Fibroblast of lung (primary cell): ENCODE results near the gene TACC2. TPM values are rescaled to one million over a fixed set of nuclear protein-coding genes. Genes with fewer than 3 reads are reported as not detected.

Source experiments
- DNase-seq, 2 donors: peaks; one replicate each; pipeline versions ENCODE4 v3.0.0 to v3.0.0-alpha.2; 2010; ENCODE audit warnings: low read depth in 2 of 2
- H2AFZ ChIP-seq: 2 replicates; pipeline ENCODE4 v1.5.1; 2012; ENCODE audit warnings: low read length, control low read depth, inconsistent platforms
- H3K27ac ChIP-seq: 2 replicates; pipeline ENCODE4 v1.5.1; 2011; ENCODE audit warnings: low read length, control low read depth; ENCODE audit not compliant: insufficient read depth
- H3K27me3 ChIP-seq: 2 replicates; pipeline ENCODE4 v1.5.1; 2011; ENCODE audit warnings: mild to moderate bottlenecking, low read length; ENCODE audit not compliant: control insufficient read depth, insufficient read depth
- H3K36me3 ChIP-seq: 2 replicates; pipeline ENCODE4 v1.5.1; 2011; ENCODE audit warnings: low read length; ENCODE audit not compliant: control insufficient read depth, insufficient read depth
- H3K4me1 ChIP-seq: 2 replicates; pipeline ENCODE4 v1.5.1; 2011; ENCODE audit warnings: low read length; ENCODE audit not compliant: control insufficient read depth, insufficient read depth; ENCODE audit errors: extremely low read depth
- H3K4me2 ChIP-seq: 2 replicates; pipeline ENCODE4 v1.5.1; 2011; ENCODE audit warnings: low read length, control low read depth; ENCODE audit not compliant: insufficient read depth; ENCODE audit errors: extremely low read depth
- H3K4me3 ChIP-seq, 4 experiments: fragments of 200-600 bp in 1 of 4; sonication (generic) in 1 of 4; replicated peaks in 1 of 4; 2 replicates each; pipeline ENCODE4 v1.5.1; 2011 to 2016; ENCODE audit warnings: low read length in 4 of 4, low read depth in 3 of 4, mild to moderate bottlenecking in 3 of 4, control low read depth in 2 of 4, inconsistent platforms in 1 of 4, mixed read lengths in 1 of 4; ENCODE audit not compliant: insufficient read depth in 1 of 4; ENCODE audit errors: control extremely low read depth in 1 of 4
- H3K79me2 ChIP-seq: 2 replicates; pipeline ENCODE4 v1.5.1; 2012; ENCODE audit warnings: mild to moderate bottlenecking, low read length, inconsistent platforms; ENCODE audit not compliant: control insufficient read depth, insufficient read depth
- H3K9ac ChIP-seq: 2 replicates; pipeline ENCODE4 v1.5.1; 2011; ENCODE audit warnings: mild to moderate bottlenecking, low read length, control low read depth; ENCODE audit not compliant: insufficient read depth
- H3K9me3 ChIP-seq: 2 replicates; pipeline ENCODE4 v1.5.1; 2012; ENCODE audit warnings: low read depth, low read length; ENCODE audit not compliant: control insufficient read depth, insufficient read depth
- H4K20me1 ChIP-seq: 2 replicates; pipeline ENCODE4 v1.5.1; 2011; ENCODE audit warnings: low read length; ENCODE audit not compliant: control insufficient read depth, insufficient read depth; ENCODE audit errors: extremely low read depth
- EZH2 ChIP-seq: IDR thresholded peaks from 2 replicates; pipeline ENCODE4 v1.5.1; 2012; ENCODE audit warnings: low read length, control low read depth, mild to moderate bottlenecking; ENCODE audit errors: missing control alignments
- polyA plus RNA-seq, 2 donors: library from polyadenylated mRNA; depleted of rRNA in 1 of 2; stranded (reverse) in 1 of 2; unstranded in 1 of 2; fragments of >200 nt; gene quantifications; 2 replicates each; pipeline ENCODE4 v1.2.1, GENCODE V29; 2011 to 2012; ENCODE audit warnings: missing spikeins in 1 of 2
- total RNA-seq: library from RNA; depleted of rRNA; stranded (reverse); fragments of >200 nt; gene quantifications from 2 replicates; pipeline ENCODE4 v1.2.1, GENCODE V29; 2014
- TF ChIP-seq, protein P1 (sequence below), 2 donors: IDR thresholded peaks in 1 of 2; conservative IDR thresholded peaks in 1 of 2; 1 replicate in 1 of 2; 2 replicates in 1 of 2; pipeline ENCODE4 v1.5.1; 2011 to 2012; ENCODE audit warnings: low read length in 2 of 2, control low read depth in 1 of 2, inconsistent platforms in 1 of 2, low read depth in 1 of 2, mild to moderate bottlenecking in 1 of 2

The TACC2 gene
- total and polyA plus RNA-seq, 2 donors (not counting 1 experiment from before 2014, with no cell fraction given), result 7.6 to 13.0 TPM

DNA sequence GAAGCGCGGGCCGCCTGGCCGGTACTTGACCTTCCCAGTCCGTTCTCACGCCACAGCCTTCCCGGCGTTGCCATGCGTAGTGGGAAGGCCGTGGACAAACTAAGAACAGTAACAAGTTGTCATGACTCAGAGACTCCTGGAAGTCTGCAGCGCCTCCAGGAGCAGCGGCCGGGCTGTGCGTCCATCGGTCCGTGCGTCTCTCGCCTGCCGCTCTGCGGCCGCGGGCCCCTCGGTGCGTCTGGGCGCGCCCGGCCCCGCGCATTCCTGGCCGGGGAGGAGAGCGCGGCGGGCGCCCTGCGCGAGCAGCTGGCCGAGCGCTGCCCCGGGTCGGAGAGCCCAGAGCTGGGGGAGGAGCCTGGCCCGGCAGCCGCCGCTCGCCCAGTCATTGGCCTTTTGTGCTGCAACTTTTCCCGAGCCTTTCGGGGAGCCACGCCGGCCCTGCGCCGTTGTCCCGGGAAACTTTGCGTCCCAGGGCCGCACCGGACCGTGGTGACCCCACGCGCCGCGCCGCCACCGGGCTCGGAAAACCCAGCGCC is 123.7 kb downstream of the TACC2 start:
- Histone ChIP-seq H3K27me3 (no peaks in the 10 kb centered on the region), H3K9me3 (no peaks in the 10 kb centered on the region), H3K4me1 (peaks cover 16% of the 10 kb centered on the region), H3K27ac (peak overlapping the region; percentile 98), H3K79me2 (peaks cover 31% of the 10 kb centered on the region), H3K9ac (peak overlapping the region; percentile 90), H2AFZ (no peak overlapping the region), H3K4me2 (peak overlapping the region; percentile 94), H3K36me3 (no peaks in the 10 kb centered on the region), H3K4me3 (peak overlapping the region; percentile 76 to 93 (median 81)), H4K20me1 (no peaks in the 10 kb centered on the region)
- TF ChIP-seq EZH2, result no peak
- TF ChIP-seq, protein P1, sequence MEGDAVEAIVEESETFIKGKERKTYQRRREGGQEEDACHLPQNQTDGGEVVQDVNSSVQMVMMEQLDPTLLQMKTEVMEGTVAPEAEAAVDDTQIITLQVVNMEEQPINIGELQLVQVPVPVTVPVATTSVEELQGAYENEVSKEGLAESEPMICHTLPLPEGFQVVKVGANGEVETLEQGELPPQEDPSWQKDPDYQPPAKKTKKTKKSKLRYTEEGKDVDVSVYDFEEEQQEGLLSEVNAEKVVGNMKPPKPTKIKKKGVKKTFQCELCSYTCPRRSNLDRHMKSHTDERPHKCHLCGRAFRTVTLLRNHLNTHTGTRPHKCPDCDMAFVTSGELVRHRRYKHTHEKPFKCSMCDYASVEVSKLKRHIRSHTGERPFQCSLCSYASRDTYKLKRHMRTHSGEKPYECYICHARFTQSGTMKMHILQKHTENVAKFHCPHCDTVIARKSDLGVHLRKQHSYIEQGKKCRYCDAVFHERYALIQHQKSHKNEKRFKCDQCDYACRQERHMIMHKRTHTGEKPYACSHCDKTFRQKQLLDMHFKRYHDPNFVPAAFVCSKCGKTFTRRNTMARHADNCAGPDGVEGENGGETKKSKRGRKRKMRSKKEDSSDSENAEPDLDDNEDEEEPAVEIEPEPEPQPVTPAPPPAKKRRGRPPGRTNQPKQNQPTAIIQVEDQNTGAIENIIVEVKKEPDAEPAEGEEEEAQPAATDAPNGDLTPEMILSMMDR (conservative IDR thresholded peaks at IDR 0.05 in 1 of 2, IDR thresholded peaks at IDR 0.05 in 1 of 2; ENCODE audit: low read depth in 1 of 2, low read length in 2 of 2), result peak; percentile 39 to 50
- DNase-seq, result peak; percentile 94 to 96

DNA sequence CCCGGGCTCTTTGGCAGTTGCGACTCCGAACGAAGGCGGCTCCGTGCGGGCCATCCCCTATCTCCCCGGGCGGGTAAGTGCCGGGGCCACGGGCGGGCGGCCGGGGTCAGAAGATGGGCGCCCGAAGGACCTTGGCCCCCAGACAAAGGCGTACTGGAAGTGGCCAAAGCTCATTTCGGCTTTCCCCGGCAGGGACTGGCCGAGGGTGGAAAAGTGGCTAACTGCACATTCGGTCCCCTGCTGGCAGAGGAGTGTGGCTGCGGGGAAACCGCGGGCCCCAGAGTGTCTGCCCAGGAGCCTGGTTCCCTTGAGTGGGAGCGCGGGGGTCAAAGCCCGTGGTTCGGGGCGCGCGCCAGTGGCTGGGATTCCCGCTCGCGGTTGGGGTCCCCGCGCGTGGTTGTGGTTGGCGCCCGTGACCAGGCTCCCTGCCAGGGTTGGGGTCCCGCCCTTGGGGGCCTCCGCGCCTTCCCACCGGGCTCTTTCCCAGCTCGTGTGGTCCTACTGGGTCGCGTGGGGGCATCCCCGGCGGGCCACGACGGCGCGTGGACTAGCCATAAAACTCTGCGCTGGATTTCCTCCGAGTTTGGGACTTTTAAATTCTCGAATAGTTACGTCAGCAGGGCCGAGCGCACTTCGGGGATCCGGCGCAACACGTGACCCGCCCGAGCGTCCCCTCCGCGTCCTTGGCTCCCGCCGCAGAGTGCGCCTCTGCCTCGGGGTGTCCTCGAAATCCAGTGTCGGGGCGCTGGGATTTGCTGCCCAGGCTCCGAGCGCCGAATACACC is 124.4 kb downstream of the TACC2 start:
- TF ChIP-seq, protein P1 (conservative IDR thresholded peaks at IDR 0.05 in 1 of 2, IDR thresholded peaks at IDR 0.05 in 1 of 2; ENCODE audit: low read depth in 1 of 2, low read length in 2 of 2), result peak; percentile 52 to 59
- no peak for TF ChIP-seq EZH2
- H4K20me1 ChIP-seq, result no peaks in the 10 kb centered on the region
- H3K27ac ChIP-seq, result peak overlapping the region; percentile 98
- H3K27me3 ChIP-seq, result no peaks in the 10 kb centered on the region
- no peaks in the 10 kb centered on the region for H3K36me3 ChIP-seq
- peaks cover 16% of the 10 kb centered on the region for H3K4me1 ChIP-seq
- peak overlapping the region; percentile 76 to 93 (median 81) for H3K4me3 ChIP-seq
- H2AFZ ChIP-seq, result peak overlapping the region; percentile 5
- peak overlapping the region; percentile 89 for H3K4me2 ChIP-seq
- peak overlapping the region; percentile 90 for H3K9ac ChIP-seq
- peaks cover 34% of the 10 kb centered on the region for H3K79me2 ChIP-seq
- no peaks in the 10 kb centered on the region for H3K9me3 ChIP-seq
- peak; percentile 66 to 74 for DNase-seq

DNA sequence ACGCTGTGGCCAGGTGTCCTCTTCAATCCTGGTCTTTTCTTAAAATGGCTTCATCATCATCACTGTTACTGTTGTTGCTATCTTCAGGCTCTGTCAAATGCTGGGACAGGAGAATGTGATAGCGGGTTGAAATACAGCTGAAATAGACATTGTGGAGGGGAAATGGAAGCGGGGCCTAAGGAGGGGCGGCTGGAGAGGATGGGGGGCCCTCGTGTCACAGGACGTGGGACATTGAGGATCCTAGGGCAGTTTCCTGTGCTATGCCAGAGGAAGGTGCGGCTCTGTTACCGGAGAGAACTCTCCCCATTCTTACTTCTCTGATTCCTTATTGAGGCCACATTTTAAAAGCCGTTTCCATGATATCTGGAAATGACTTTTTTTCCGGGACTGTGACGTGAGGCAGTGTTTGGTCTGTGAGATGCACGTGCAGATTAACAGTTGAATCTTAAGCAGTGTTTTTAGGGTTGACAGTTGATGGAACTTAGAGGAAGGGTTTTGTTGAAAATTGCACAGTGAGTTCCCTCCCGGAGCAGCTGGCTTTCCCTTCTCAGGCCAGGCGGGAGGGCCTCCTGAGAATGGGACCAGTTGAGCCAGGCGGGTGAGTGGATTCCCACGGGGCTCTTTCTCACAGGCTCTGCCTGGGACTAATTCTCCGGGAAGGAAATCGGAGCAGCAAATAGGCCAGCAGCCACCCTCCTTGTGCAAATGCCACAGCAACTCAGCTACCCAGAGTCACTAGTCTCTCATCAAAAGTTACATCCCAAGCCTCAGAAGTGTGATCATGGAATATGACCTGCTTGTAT is 125.2 kb downstream of the TACC2 start:
- no peak for TF ChIP-seq EZH2
- TF ChIP-seq, protein P1 (conservative IDR thresholded peaks at IDR 0.05 in 1 of 2, IDR thresholded peaks at IDR 0.05 in 1 of 2; ENCODE audit: low read depth in 1 of 2, low read length in 2 of 2), result no peak
- no peak overlapping the region for H2AFZ ChIP-seq
- peaks cover 16% of the 10 kb centered on the region for H3K4me1 ChIP-seq
- H3K27ac ChIP-seq, result peak overlapping the region; percentile 98
- no peaks in the 10 kb centered on the region for H3K36me3 ChIP-seq
- peak in 1 of 2 donors; percentile 40 for DNase-seq
- no peaks in the 10 kb centered on the region for H3K27me3 ChIP-seq
- peak overlapping the region; percentile 76 to 93 (median 81) for H3K4me3 ChIP-seq
- H3K9me3 ChIP-seq, result no peaks in the 10 kb centered on the region
- peak overlapping the region; percentile 90 for H3K9ac ChIP-seq
- H3K79me2 ChIP-seq, result peaks cover 38% of the 10 kb centered on the region
- H3K4me2 ChIP-seq, result peak overlapping the region; percentile 89
- H4K20me1 ChIP-seq, result no peaks in the 10 kb centered on the region
